Mucosa of gallbladder (tissue), 1 donor: ENCODE results near the gene CSF3R. TPM values are rescaled to one million over a fixed set of nuclear protein-coding genes. Genes with fewer than 3 reads are reported as not detected.
"Not testable (repeated sequence)": the region's sequence is repeated elsewhere in the genome, so short reads cannot be mapped to it uniquely, and the experiment has no call there.

Experiments used
- DNase-seq: peaks from one replicate; pipeline ENCODE4 v3.0.0-alpha.2; 2020; ENCODE audit warnings: low spot score
- total RNA-seq: library from RNA; stranded (reverse); gene quantifications from one replicate; pipeline ENCODE4 v1.2.1, GENCODE V29; 2021
- donor health status: DM: no; HTN: no; CAD: no.

Gene CSF3R
- total RNA-seq, 1 donor from 2014 or later = 13.2 TPM

GRCh38 chr1:36484099-36484498, 1.4 kb upstream of the CSF3R start:
- DNase-seq = no peak

GRCh38 chr1:36481771-36482723, 666 bp downstream of the CSF3R start:
- DNase-seq = no peak

GRCh38 chr1:36481091-36481490, 1.6 kb downstream of the CSF3R start:
- DNase-seq = no peak

GRCh38 chr1:36480161-36480560, 2.6 kb downstream of the CSF3R start:
- DNase-seq = no peak

- DNase-seq = no peak
Measured at GRCh38 chr1:36479505-36480051, 3.1 kb downstream of the CSF3R start.

- DNase-seq = not testable (repeated sequence)
Measured at GRCh38 chr1:36477615-36478014, 5.1 kb downstream of the CSF3R start.

GRCh38 chr1:36476945-36477344, 5.8 kb downstream of the CSF3R start:
- no peak for DNase-seq

GRCh38 chr1:36475910-36476604, 6.7 kb downstream of the CSF3R start:
- no peak for DNase-seq

GRCh38 chr1:36475341-36475740, 7.4 kb downstream of the CSF3R start:
- DNase-seq = no peak

- DNase-seq = no peak
Measured at GRCh38 chr1:36472656-36473055, 10.1 kb downstream of the CSF3R start.

GRCh38 chr1:36471830-36472641, 10.7 kb downstream of the CSF3R start:
- DNase-seq = no peak

GRCh38 chr1:36469163-36469562, 13.6 kb downstream of the CSF3R start:
- no peak for DNase-seq

- DNase-seq = no peak
Measured at GRCh38 chr1:36467700-36468455, 14.8 kb downstream of the CSF3R start.

- no peak for DNase-seq
Measured at GRCh38 chr1:36467027-36467410, 15.7 kb downstream of the CSF3R start.

GRCh38 chr1:36466370-36467026, 16.2 kb downstream of the CSF3R start:
- DNase-seq = no peak

GRCh38 chr1:36465731-36466369, 16.9 kb downstream of the CSF3R start:
- DNase-seq = no peak

GRCh38 chr1:36464605-36465393, 17.9 kb downstream of the CSF3R start:
- DNase-seq = no peak

GRCh38 chr1:36463803-36464604, 18.7 kb downstream of the CSF3R start, which contains the start of gene MRPS15:
Gene MRPS15, minus strand, starts transcription at chr1:36464384. Its CDS starts 109 bp downstream, at chr1:36464275.
- DNase-seq = peak; percentile 98
